Panc1 (cell line): Measurements from ENCODE around the gene MREG. TPM values are rescaled to one million over a fixed set of nuclear protein-coding genes. Genes with fewer than 3 reads are reported as not detected.
"Not testable (repeated sequence)": the region's sequence is repeated elsewhere in the genome, so short reads cannot be mapped to it uniquely, and the experiment has no call there.

Experiments
- ATAC-seq: fragments of 200-7000 bp; cut with Tn5 transposase; 2 replicates; pipeline ENCODE4 v1.9.1; 2020; ENCODE audit warnings: mild to moderate bottlenecking, moderate library complexity
- BruUV-seq: library from RNA; stranded (reverse); fragments of 400-500 nt; replicated peaks from 2 replicates; lab custom pipeline; 2021; lab: Mats Ljungman, UMichigan
- CTCF ChIA-PET: fragments of 300-600 bp; sonication (Branson Sonifier 250); formaldehyde crosslinking; loops from one replicate; lab custom pipeline; 2022; ENCODE audit warnings: antibody characterized with exemption; lab: Charles Lee
- POLR2A ChIA-PET: fragments of 300-600 bp; sonication (Branson Sonifier 250); formaldehyde crosslinking; loops from one replicate; lab custom pipeline; 2022; ENCODE audit warnings: antibody characterized with exemption; lab: Charles Lee
- DNase-seq: peaks from one replicate; pipeline ENCODE4 v3.0.0-alpha.2; 2010; ENCODE audit warnings: low read depth, low spot score
- H3K27ac ChIP-seq: 2 replicates; pipeline ENCODE4 v1.5.1; 2011; ENCODE audit warnings: mild to moderate bottlenecking, low read length, inconsistent platforms
- H3K27me3 ChIP-seq: fragments of 200-500 bp; sonication (Bioruptor generic); 2 replicates; pipeline ENCODE4 v1.6.0; 2014; ENCODE audit warnings: low read length, inconsistent platforms; ENCODE audit not compliant: control insufficient read depth, insufficient read depth
- H3K36me3 ChIP-seq: fragments of 200-500 bp; sonication (Bioruptor generic); 2 replicates; pipeline ENCODE4 v1.5.1; 2014; ENCODE audit warnings: inconsistent platforms, mild to moderate bottlenecking, low read length, moderate library complexity; ENCODE audit not compliant: control insufficient read depth, insufficient read depth
- H3K4me1 ChIP-seq: 2 replicates; pipeline ENCODE4 v1.5.1; 2011; ENCODE audit warnings: inconsistent platforms, mild to moderate bottlenecking, low read length, moderate library complexity; ENCODE audit not compliant: control insufficient read depth, insufficient read depth
- H3K4me3 ChIP-seq, 2 experiments: 2 replicates each; pipeline ENCODE4 v1.5.1; 2011 to 2012; ENCODE audit warnings: low read depth in 2 of 2, low read length in 2 of 2, mild to moderate bottlenecking in 2 of 2, inconsistent platforms in 1 of 2, moderate library complexity in 1 of 2
- H3K9me3 ChIP-seq: fragments of 200-500 bp; sonication (Bioruptor generic); 2 replicates; pipeline ENCODE4 v1.5.1; 2014; ENCODE audit warnings: low read depth, mild to moderate bottlenecking, inconsistent platforms, low read length, moderate library complexity; ENCODE audit not compliant: control insufficient read depth, insufficient read depth
- CTCF ChIP-seq: fragments of 450-650 bp; IDR thresholded peaks from 2 replicates; pipeline ENCODE4 v1.5.1; 2017; ENCODE audit warnings: mild to moderate bottlenecking
- POLR2AphosphoS5 ChIP-seq: IDR thresholded peaks from 2 replicates; pipeline ENCODE4 v1.6.1; 2012; ENCODE audit warnings: mild to moderate bottlenecking, low read depth, low read length, moderate library complexity
- SIN3A ChIP-seq: IDR thresholded peaks from 2 replicates; pipeline ENCODE4 v1.6.1; 2012; ENCODE audit warnings: low read depth, mild to moderate bottlenecking, low read length, moderate library complexity, borderline replicate concordance; ENCODE audit not compliant: insufficient read depth
- TCF7L2 ChIP-seq: IDR thresholded peaks from 2 replicates; pipeline ENCODE4 v1.6.1; 2011; ENCODE audit warnings: mild to moderate bottlenecking, low read depth, low read length, inconsistent platforms
- in situ Hi-C: cut with HindIII; loops from 2 replicates; pipeline ENCODE4 v1.10.0; 2016; ENCODE audit warnings: low sequenced_read_pairs, low pct_unique_long_range_greater_than_20kb
- intact Hi-C: fragments of 100-400 bp; cut with micrococcal nuclease; formaldehyde crosslinking; loops from one replicate; pipeline ENCODE4 v1.10.0; 2022; ENCODE audit not compliant: unreplicated experiment
- total RNA-seq: library from RNA; stranded (reverse); gene quantifications from one replicate; pipeline ENCODE4 v1.2.1, GENCODE V29; 2021; ENCODE audit not compliant: unreplicated experiment
- TF ChIP-seq, protein P1 (sequence below), 2 experiments: IDR thresholded peaks; 2 replicates each; pipeline ENCODE4 v1.6.1; 2011 to 2012; ENCODE audit warnings: low read depth in 2 of 2, control low read depth in 1 of 2, low read length in 1 of 2, mild to moderate bottlenecking in 1 of 2, moderate library complexity in 1 of 2; ENCODE audit not compliant: insufficient read depth in 1 of 2

The MREG gene
- total RNA-seq, 1 experiment from 2014 or later: 19.2 TPM

GRCh38 chr2:215961981-215962380 is 51.4 kb downstream of the MREG start:
- TF ChIP-seq, protein P1, sequence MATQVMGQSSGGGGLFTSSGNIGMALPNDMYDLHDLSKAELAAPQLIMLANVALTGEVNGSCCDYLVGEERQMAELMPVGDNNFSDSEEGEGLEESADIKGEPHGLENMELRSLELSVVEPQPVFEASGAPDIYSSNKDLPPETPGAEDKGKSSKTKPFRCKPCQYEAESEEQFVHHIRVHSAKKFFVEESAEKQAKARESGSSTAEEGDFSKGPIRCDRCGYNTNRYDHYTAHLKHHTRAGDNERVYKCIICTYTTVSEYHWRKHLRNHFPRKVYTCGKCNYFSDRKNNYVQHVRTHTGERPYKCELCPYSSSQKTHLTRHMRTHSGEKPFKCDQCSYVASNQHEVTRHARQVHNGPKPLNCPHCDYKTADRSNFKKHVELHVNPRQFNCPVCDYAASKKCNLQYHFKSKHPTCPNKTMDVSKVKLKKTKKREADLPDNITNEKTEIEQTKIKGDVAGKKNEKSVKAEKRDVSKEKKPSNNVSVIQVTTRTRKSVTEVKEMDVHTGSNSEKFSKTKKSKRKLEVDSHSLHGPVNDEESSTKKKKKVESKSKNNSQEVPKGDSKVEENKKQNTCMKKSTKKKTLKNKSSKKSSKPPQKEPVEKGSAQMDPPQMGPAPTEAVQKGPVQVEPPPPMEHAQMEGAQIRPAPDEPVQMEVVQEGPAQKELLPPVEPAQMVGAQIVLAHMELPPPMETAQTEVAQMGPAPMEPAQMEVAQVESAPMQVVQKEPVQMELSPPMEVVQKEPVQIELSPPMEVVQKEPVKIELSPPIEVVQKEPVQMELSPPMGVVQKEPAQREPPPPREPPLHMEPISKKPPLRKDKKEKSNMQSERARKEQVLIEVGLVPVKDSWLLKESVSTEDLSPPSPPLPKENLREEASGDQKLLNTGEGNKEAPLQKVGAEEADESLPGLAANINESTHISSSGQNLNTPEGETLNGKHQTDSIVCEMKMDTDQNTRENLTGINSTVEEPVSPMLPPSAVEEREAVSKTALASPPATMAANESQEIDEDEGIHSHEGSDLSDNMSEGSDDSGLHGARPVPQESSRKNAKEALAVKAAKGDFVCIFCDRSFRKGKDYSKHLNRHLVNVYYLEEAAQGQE (IDR thresholded peaks at IDR 0.05; ENCODE audit: insufficient read depth in 1 of 2, low read depth in 2 of 2, low read length in 1 of 2): no peak
- TF ChIP-seq TCF7L2: no peak
- no peak for TF ChIP-seq CTCF
- no TSS peak for BruUV-seq
- ATAC-seq: no peak
- ChIA-PET CTCF (no interaction called here), POLR2A (interaction anchor here (0.6 kb wide), 1 partner anchor 964 kb away, joined by 3 read pairs; no protein-coding TSS in a partner anchor)
- H3K9me3 ChIP-seq: no peaks in the 10 kb centered on the region
- intact Hi-C loops: no loop called here
- H3K4me3 ChIP-seq: no peak overlapping the region
- DNase-seq: no peak
- H3K27me3 ChIP-seq: no peaks in the 10 kb centered on the region
- no peak overlapping the region for H3K27ac ChIP-seq
- no peaks in the 10 kb centered on the region for H3K36me3 ChIP-seq
- in situ Hi-C loops: no loop called here
- no peaks in the 10 kb centered on the region for H3K4me1 ChIP-seq

DNA sequence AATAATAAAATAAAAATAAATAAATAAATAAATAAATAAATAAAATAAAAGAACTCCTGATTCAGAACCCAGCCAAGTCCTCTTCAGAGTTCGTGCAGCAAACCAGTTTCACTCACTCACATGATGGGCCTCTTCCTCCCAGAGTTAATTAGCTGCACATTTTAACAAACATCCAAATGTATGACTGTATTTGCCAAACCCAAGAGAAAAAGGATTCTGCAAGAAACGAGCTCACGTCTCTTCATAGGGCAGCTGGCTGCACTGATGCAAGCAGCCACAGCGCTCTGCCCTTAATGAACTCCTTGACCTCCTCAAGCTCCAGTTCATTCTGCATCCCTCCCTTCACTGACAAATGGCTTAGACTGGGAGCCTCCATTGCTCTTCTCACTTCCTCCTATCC is 55.1 kb downstream of the MREG start:
- Histone ChIP-seq H3K4me3 (no peak overlapping the region), H3K27me3 (no peaks in the 10 kb centered on the region), H3K27ac (no peak overlapping the region), H3K4me1 (no peaks in the 10 kb centered on the region), H3K36me3 (no peaks in the 10 kb centered on the region), H3K9me3 (no peaks in the 10 kb centered on the region)
- intact Hi-C loops (no loop called here), in situ Hi-C loops (no loop called here)
- CTCF ChIA-PET: no interaction called here
- BruUV-seq: no TSS peak
- TF ChIP-seq POLR2AphosphoS5 (no peak), TCF7L2 (no peak), SIN3A (no peak), CTCF (no peak)
- TF ChIP-seq, protein P1 (IDR thresholded peaks at IDR 0.05; ENCODE audit: insufficient read depth in 1 of 2, low read depth in 2 of 2, low read length in 1 of 2): no peak
- POLR2A ChIA-PET: no interaction called here
- no peak for DNase-seq
- ATAC-seq: no peak

DNA sequence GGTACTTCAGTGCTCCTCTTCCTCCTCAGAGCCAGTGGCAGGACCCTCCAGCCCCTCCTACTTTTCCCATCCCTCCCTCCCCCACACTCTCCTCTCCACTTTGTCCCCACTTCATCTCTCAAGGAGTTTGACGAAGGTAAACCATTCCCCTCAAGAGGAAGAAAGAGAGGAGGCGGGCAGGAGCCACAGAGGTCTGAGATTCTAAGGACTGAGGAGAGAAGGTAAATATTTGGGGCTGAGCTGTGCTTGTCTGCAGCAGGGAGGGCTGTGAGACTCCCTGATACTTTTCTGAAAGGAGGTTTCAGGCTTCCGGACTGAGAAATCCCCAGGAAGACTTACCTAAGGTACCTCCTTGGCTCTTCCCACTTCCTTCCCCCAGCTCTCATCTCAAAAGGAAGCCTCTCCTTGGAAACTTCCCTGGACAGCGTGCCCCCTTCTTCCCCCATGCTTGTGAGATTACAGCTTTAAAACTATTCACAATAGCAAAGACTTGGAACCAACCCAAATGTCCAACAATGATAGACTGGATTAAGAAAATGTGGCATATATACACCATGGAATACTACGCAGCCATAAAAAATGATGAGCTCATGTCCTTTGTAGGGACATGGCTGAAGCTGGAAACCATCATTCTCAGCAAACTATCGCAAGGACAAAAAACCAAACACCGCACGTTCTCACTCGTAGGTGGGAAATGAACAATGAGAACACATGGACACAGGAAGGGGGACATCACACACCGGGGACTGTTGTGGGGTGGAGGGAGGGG is 55.8 kb downstream of the MREG start:
- POLR2A ChIA-PET, ATAC-seq, in situ Hi-C loops, CTCF ChIA-PET, H3K36me3 ChIP-seq, H3K9me3 ChIP-seq, intact Hi-C loops, BruUV-seq, H3K4me3 ChIP-seq, DNase-seq, H3K4me1 ChIP-seq, H3K27ac ChIP-seq, H3K27me3 ChIP-seq: not testable (repeated sequence)
